Liver (tissue), 9 donors: Measurements from ENCODE around the gene TUBA3C. TPM values are rescaled to one million over a fixed set of nuclear protein-coding genes. Genes with fewer than 3 reads are reported as not detected.

Experiments
- DNase-seq: peaks from one replicate; pipeline ENCODE4 v3.0.0-alpha.2; 2017; ENCODE audit warnings: low spot score
- H3K27ac ChIP-seq, 2 donors: one replicate each; pipeline ENCODE4 v1.7.0; 2013; ENCODE audit warnings: inconsistent platforms in 2 of 2, low read length in 2 of 2, control low read depth in 1 of 2, low read depth in 1 of 2, mild to moderate bottlenecking in 1 of 2
- H3K27me3 ChIP-seq, 4 donors: one replicate each; pipeline versions ENCODE4 v1.6.1 to v1.7.0; 2013; ENCODE audit warnings: low read length in 3 of 4, inconsistent platforms in 1 of 4, mild to moderate bottlenecking in 1 of 4, moderate library complexity in 1 of 4; ENCODE audit not compliant: control insufficient read depth in 4 of 4, insufficient read depth in 4 of 4
- H3K36me3 ChIP-seq, 4 donors: one replicate each; pipeline versions ENCODE4 v1.6.1 to v1.7.0; 2013; ENCODE audit warnings: low read length in 3 of 4, mild to moderate bottlenecking in 3 of 4, low read depth in 1 of 4, moderate library complexity in 1 of 4; ENCODE audit not compliant: control insufficient read depth in 4 of 4, insufficient read depth in 3 of 4
- H3K4me1 ChIP-seq, 4 donors: one replicate each; pipeline versions ENCODE4 v1.6.1 to v1.7.0; 2013; ENCODE audit warnings: low read length in 3 of 4, mild to moderate bottlenecking in 3 of 4, moderate library complexity in 1 of 4; ENCODE audit not compliant: control insufficient read depth in 4 of 4, insufficient read depth in 4 of 4
- H3K4me3 ChIP-seq, 3 donors: one replicate each; pipeline versions ENCODE4 v1.6.1 to v1.7.0; 2013; ENCODE audit warnings: low read length in 3 of 3, control low read depth in 1 of 3, low read depth in 1 of 3, mild to moderate bottlenecking in 1 of 3
- H3K9ac ChIP-seq, 2 donors: one replicate each; pipeline ENCODE4 v1.7.0; 2013; ENCODE audit warnings: low read length in 2 of 2, mild to moderate bottlenecking in 2 of 2, moderate library complexity in 2 of 2, control low read depth in 1 of 2, low read depth in 1 of 2
- H3K9me3 ChIP-seq, 4 donors: one replicate each; pipeline versions ENCODE4 v1.6.1 to v1.7.0; 2013; ENCODE audit warnings: low read length in 3 of 4; ENCODE audit not compliant: control insufficient read depth in 4 of 4
- ATF3 ChIP-seq: IDR thresholded peaks from 2 replicates; pipeline ENCODE4 v1.6.1; 2016; ENCODE audit warnings: antibody characterized with exemption
- CTCF ChIP-seq: fragments of 150-350 bp; IDR thresholded peaks from 2 replicates; pipeline ENCODE4 v1.5.1; 2017; ENCODE audit warnings: improper control_type of control experiment, low read depth, low read length; ENCODE audit not compliant: missing input control
- EGR1 ChIP-seq, 2 donors: IDR thresholded peaks; 2 replicates each; pipeline ENCODE4 v1.6.1; 2016 to 2018; ENCODE audit warnings: antibody characterized with exemption in 2 of 2, low read depth in 2 of 2
- FOXA1 ChIP-seq: IDR thresholded peaks from 2 replicates; pipeline ENCODE4 v1.6.1; 2016; ENCODE audit warnings: antibody characterized with exemption
- FOXA2 ChIP-seq: IDR thresholded peaks from 2 replicates; pipeline ENCODE4 v1.6.1; 2016; ENCODE audit warnings: antibody characterized with exemption
- HNF4A ChIP-seq, 2 donors: conservative IDR thresholded peaks; 2 replicates each; pipeline ENCODE4 v1.6.1; 2016; ENCODE audit warnings: antibody characterized with exemption in 2 of 2, mild to moderate bottlenecking in 2 of 2
- HNF4G ChIP-seq: IDR thresholded peaks from 2 replicates; pipeline ENCODE4 v1.6.1; 2016; ENCODE audit warnings: antibody characterized with exemption
- JUND ChIP-seq, 2 donors: IDR thresholded peaks; 2 replicates each; pipeline ENCODE4 v1.6.1; 2016; ENCODE audit warnings: antibody characterized with exemption in 2 of 2
- MAX ChIP-seq: IDR thresholded peaks from 2 replicates; pipeline ENCODE4 v1.6.1; 2016; ENCODE audit warnings: antibody characterized with exemption
- RAD21 ChIP-seq, 2 donors: IDR thresholded peaks; 2 replicates each; pipeline ENCODE4 v1.6.1; 2016; ENCODE audit warnings: antibody characterized with exemption in 2 of 2, mild to moderate bottlenecking in 2 of 2
- REST ChIP-seq: IDR thresholded peaks from 2 replicates; pipeline ENCODE4 v1.6.1; 2016; ENCODE audit warnings: antibody characterized with exemption, mild to moderate bottlenecking
- RXRA ChIP-seq, 2 donors: IDR thresholded peaks; 2 replicates each; pipeline ENCODE4 v1.6.1; 2017 to 2018; ENCODE audit warnings: antibody characterized with exemption in 2 of 2, mild to moderate bottlenecking in 1 of 2
- SP1 ChIP-seq: IDR thresholded peaks from 2 replicates; pipeline ENCODE4 v1.6.1; 2018; ENCODE audit warnings: antibody characterized with exemption, mild to moderate bottlenecking
- ZBTB33 ChIP-seq: IDR thresholded peaks from 2 replicates; pipeline ENCODE4 v1.6.1; 2016; ENCODE audit warnings: antibody characterized with exemption
- WGBS: extraction: QIAGEN DNeasy Blood & Tissue Kit; methylation state at CpG from one replicate; pipeline ENCODE4 v1.1.7; 2013; 5-methylcytosine and 5-hydroxymethylcytosine counted together
- polyA plus RNA-seq, 2 donors: library from polyadenylated mRNA; stranded (reverse) in 1 of 2; unstranded in 1 of 2; fragments of 200-250 nt in 1 of 2; fragments of >200 nt in 1 of 2; fragmentation: Nextera tagmentation in 1 of 2; extraction: Ambion mirVana in 1 of 2; gene quantifications; one replicate each; pipeline versions ENCODE4 v1.2.1 to v1.2.3, GENCODE V29; 2013 to 2015
- total RNA-seq, 2 donors: library from RNA; depleted of rRNA; stranded (reverse); fragments of >200 nt; gene quantifications; one replicate each; pipeline ENCODE4 v1.2.3, GENCODE V29; 2014
- donor health status: healthy.
- donor health status: healthy.
- donor health status: healthy.
- donor health status: healthy.
- donor health status: healthy.

Gene TUBA3C
- total and polyA plus RNA-seq, 4 donors: not detected

- Histone ChIP-seq H3K9me3 (no peaks in the 10 kb centered on the region), H3K4me3 (no peak overlapping the region), H3K9ac (no peak overlapping the region), H3K27ac (no peak overlapping the region), H3K36me3 (no peaks in the 10 kb centered on the region), H3K4me1 (no peaks in the 10 kb centered on the region), H3K27me3 (no peaks in the 10 kb centered on the region)
- no peak for TF ChIP-seq FOXA1
- TF ChIP-seq RAD21 (IDR thresholded peaks at IDR 0.05): no peak
- TF ChIP-seq CTCF: no peak
- no peak for TF ChIP-seq EGR1 (IDR thresholded peaks at IDR 0.05; ENCODE audit: low read depth in 2 of 2)
- TF ChIP-seq HNF4G: no peak
- no peak for TF ChIP-seq MAX
- TF ChIP-seq HNF4A (conservative IDR thresholded peaks at IDR 0.05): no peak
- WGBS: 86% methylated on average over 8 of the region's 8 CpGs
- DNase-seq: no peak
These were observed 3.7 kb upstream of the TUBA3C start for GRCh38 chr13:19185086-19185864.

- Histone ChIP-seq H3K9ac (no peak overlapping the region), H3K27me3 (no peaks in the 10 kb centered on the region), H3K36me3 (no peaks in the 10 kb centered on the region), H3K9me3 (no peaks in the 10 kb centered on the region), H3K27ac (no peak overlapping the region), H3K4me3 (no peak overlapping the region), H3K4me1 (no peaks in the 10 kb centered on the region)
- DNase-seq: no peak
- whole genome bisulfite sequencing: 87% methylated on average over 5 of the region's 5 CpGs
- TF ChIP-seq ATF3: no peak
- no peak for TF ChIP-seq SP1
- TF ChIP-seq REST: no peak
- TF ChIP-seq HNF4A (conservative IDR thresholded peaks at IDR 0.05): no peak
- no peak for TF ChIP-seq FOXA1
- TF ChIP-seq JUND (IDR thresholded peaks at IDR 0.05): no peak
- TF ChIP-seq HNF4G: no peak
- TF ChIP-seq CTCF: no peak
- TF ChIP-seq RXRA (IDR thresholded peaks at IDR 0.05): no peak
- TF ChIP-seq FOXA2: no peak
- TF ChIP-seq RAD21 (IDR thresholded peaks at IDR 0.05): no peak
- no peak for TF ChIP-seq ZBTB33
- TF ChIP-seq EGR1 (IDR thresholded peaks at IDR 0.05; ENCODE audit: low read depth in 2 of 2): no peak
These were observed 2.6 kb upstream of the TUBA3C start for GRCh38 chr13:19184176-19184575.
